Naive thymus-derived CD4-positive, alpha-beta T cell (primary cell): ENCODE measurements around the gene DCTN4. TPM values are rescaled to one million over a fixed set of nuclear protein-coding genes. Genes with fewer than 3 reads are reported as not detected.
"Not testable (repeated sequence)": the region's sequence is repeated elsewhere in the genome, so short reads cannot be mapped to it uniquely, and the experiment has no call there.

Experiments
- ATAC-seq: fragments of 150-1000 bp; cut with Tn5 transposase; 2 replicates; pipeline ENCODE4 v1.10.0; 2021; ENCODE audit warnings: mild to moderate bottlenecking, moderate library complexity
- CTCF ChIA-PET: fragments of 350-600 bp; sonication (Branson Sonifier 250); formaldehyde crosslinking; loops from one replicate; lab custom pipeline; 2021; ENCODE audit warnings: antibody characterized with exemption; lab: Charles Lee
- POLR2A ChIA-PET: fragments of 350-600 bp; sonication (Branson Sonifier 250); formaldehyde crosslinking; loops from one replicate; lab custom pipeline; 2021; ENCODE audit warnings: antibody characterized with exemption, inconsistent platforms; lab: Charles Lee
- DNase-seq, 9 donors: peaks; one replicate each; pipeline versions ENCODE4 v3.0.0 to v3.0.0-alpha.2; 2020 to 2022; ENCODE audit warnings: mixed read lengths in 1 of 9
- H3K27ac ChIP-seq: one replicate; pipeline ENCODE4 v1.7.0; 2013; ENCODE audit warnings: mild to moderate bottlenecking, low read depth, low read length, moderate library complexity
- H3K27me3 ChIP-seq, 2 donors: one replicate each; pipeline ENCODE4 v1.7.0; 2013; ENCODE audit warnings: low read length in 2 of 2, mild to moderate bottlenecking in 2 of 2, moderate library complexity in 2 of 2; ENCODE audit not compliant: control insufficient read depth in 2 of 2, insufficient read depth in 2 of 2
- H3K36me3 ChIP-seq, 3 experiments: 1 replicate in 2 of 3; 2 replicates in 1 of 3; pipeline ENCODE4 v1.7.0; 2013; ENCODE audit warnings: low read length in 3 of 3, mild to moderate bottlenecking in 3 of 3, moderate library complexity in 1 of 3; ENCODE audit not compliant: insufficient read depth in 3 of 3, control insufficient read depth in 2 of 3
- H3K4me1 ChIP-seq, 2 donors: one replicate each; pipeline ENCODE4 v1.7.0; 2013; ENCODE audit warnings: low read length in 2 of 2, mild to moderate bottlenecking in 2 of 2, moderate library complexity in 1 of 2; ENCODE audit not compliant: control insufficient read depth in 2 of 2, insufficient read depth in 2 of 2
- H3K4me3 ChIP-seq: 2 replicates; pipeline ENCODE4 v1.7.0; 2013; ENCODE audit warnings: mild to moderate bottlenecking, low read length
- H3K9me3 ChIP-seq, 3 experiments: 1 replicate in 2 of 3; 2 replicates in 1 of 3; pipeline ENCODE4 v1.7.0; 2013; ENCODE audit warnings: low read length in 3 of 3; ENCODE audit not compliant: control insufficient read depth in 2 of 3
- H3K27ac Mint-ChIP-seq, 9 donors: one replicate each; pipeline ENCODE4 v1.8.0; 2020 to 2022; ENCODE audit warnings: mixed read lengths in 9 of 9, mild to moderate bottlenecking in 8 of 9, moderate library complexity in 5 of 9, inconsistent platforms in 2 of 9
- H3K27me3 Mint-ChIP-seq, 5 donors: one replicate each; pipeline ENCODE4 v1.8.0; 2021 to 2022; ENCODE audit warnings: mixed read lengths in 5 of 5, mild to moderate bottlenecking in 1 of 5
- H3K36me3 Mint-ChIP-seq, 5 donors: one replicate each; pipeline ENCODE4 v1.8.0; 2020 to 2022; ENCODE audit warnings: mixed read lengths in 5 of 5, mild to moderate bottlenecking in 3 of 5, inconsistent platforms in 1 of 5
- H3K4me1 Mint-ChIP-seq, 7 donors: one replicate each; pipeline ENCODE4 v1.8.0; 2020 to 2022; ENCODE audit warnings: mixed read lengths in 7 of 7, mild to moderate bottlenecking in 3 of 7, inconsistent platforms in 1 of 7
- H3K4me3 Mint-ChIP-seq, 10 donors: one replicate each; pipeline ENCODE4 v1.8.0; 2020 to 2022; ENCODE audit warnings: mild to moderate bottlenecking in 10 of 10, mixed read lengths in 10 of 10, moderate library complexity in 6 of 10, inconsistent platforms in 2 of 10
- H3K9me3 Mint-ChIP-seq, 11 donors: one replicate each; pipeline ENCODE4 v1.8.0; 2020 to 2022; ENCODE audit warnings: mixed read lengths in 11 of 11, mild to moderate bottlenecking in 4 of 11, inconsistent platforms in 1 of 11, moderate library complexity in 1 of 11
- intact Hi-C, 2 donors: fragments of 100-400 bp; cut with micrococcal nuclease; formaldehyde crosslinking; loops; one replicate each; pipeline ENCODE4 v1.15.1; 2023
- polyA plus RNA-seq, 2 donors: library from polyadenylated mRNA; unstranded; fragments of 300-500 nt; fragmentation: Illumina TruSeq; gene quantifications; one replicate each; pipeline ENCODE4 v1.2.3, GENCODE V29; 2021
- total RNA-seq, 6 experiments: library from RNA in 5 of 6; stranded (reverse) in 5 of 6; gene quantifications; 1 replicate in 5 of 6; 2 replicates in 1 of 6; pipeline ENCODE4 v1.2.3 and lab custom pipeline; 2021 to 2026

DCTN4 gene
- total and polyA plus RNA-seq, 7 experiments from 2014 or later = 9.5 to 88.2 (median 46.8) TPM

- ATAC-seq (no peak), DNase-seq (no peak)
- no peak overlapping the region for H3K27ac ChIP-seq
- no peaks in the 10 kb centered on the region for H3K9me3 Mint-ChIP-seq
- ChIA-PET POLR2A (interaction anchor here (1.2 kb wide), 1 partner anchor 19 kb away, joined by 3 read pairs; no protein-coding TSS in a partner anchor), CTCF (interaction anchor here (1.7 kb wide), 1 partner anchor 25 kb away, joined by 5 read pairs; the partner anchor contains the start of gene SMIM3)
- peaks cover 5 to 14% of the 10 kb centered on the region in 2 donors for H3K4me1 ChIP-seq
- no peaks in the 10 kb centered on the region for H3K27me3 ChIP-seq
- peak overlapping the region in 2 of 9 donors; percentile 10 to 56 for H3K27ac Mint-ChIP-seq
- intact Hi-C loops = loop anchor here in 1 of 2 donors (5.0 kb wide), 1 partner anchor 37 kb away; no protein-coding TSS in a partner anchor
- H3K36me3 ChIP-seq = peaks cover 6 to 50% (median 21%) of the 10 kb centered on the region in 3 experiments
- H3K4me1 Mint-ChIP-seq = peaks cover 25 to 79% (median 64%) of the 10 kb centered on the region in 7 donors
- H3K36me3 Mint-ChIP-seq = peaks cover 10 to 45% (median 43%) of the 10 kb centered on the region in 5 donors
- H3K4me3 Mint-ChIP-seq = peak overlapping the region in 1 of 10 donors; percentile 32
- H3K9me3 ChIP-seq = no peaks in the 10 kb centered on the region
- H3K27me3 Mint-ChIP-seq = no peaks in the 10 kb centered on the region
- no peak overlapping the region for H3K4me3 ChIP-seq
These were observed 5.0 kb downstream of the DCTN4 start for GRCh38 chr5:150753863-150754262.

- ChIA-PET CTCF (interaction anchor here (0.7 kb wide), 1 partner anchor 94 kb away, joined by 3 read pairs; no protein-coding TSS in a partner anchor), POLR2A (interaction anchor here (1.2 kb wide), 1 partner anchor 19 kb away, joined by 3 read pairs; no protein-coding TSS in a partner anchor)
- no peak overlapping the region for H3K4me3 ChIP-seq
- intact Hi-C loops = loop anchor here in 1 of 2 donors (5.0 kb wide), 1 partner anchor 36 kb away; no protein-coding TSS in a partner anchor
- peak overlapping the region in 3 of 10 donors; percentile 15 to 32 (median 17) for H3K4me3 Mint-ChIP-seq
- no peak for ATAC-seq
- no peak overlapping the region for H3K27ac ChIP-seq
- peaks cover 6 to 51% (median 21%) of the 10 kb centered on the region in 3 experiments for H3K36me3 ChIP-seq
- H3K9me3 ChIP-seq = no peaks in the 10 kb centered on the region
- H3K4me1 ChIP-seq = peaks cover 5 to 14% of the 10 kb centered on the region in 2 donors
- H3K36me3 Mint-ChIP-seq = peaks cover 10 to 46% (median 43%) of the 10 kb centered on the region in 5 donors
- no peaks in the 10 kb centered on the region for H3K27me3 Mint-ChIP-seq
- H3K4me1 Mint-ChIP-seq = peaks cover 25 to 81% (median 64%) of the 10 kb centered on the region in 7 donors
- no peaks in the 10 kb centered on the region for H3K9me3 Mint-ChIP-seq
- DNase-seq = no peak
- peak overlapping the region in 1 of 9 donors; percentile 10 for H3K27ac Mint-ChIP-seq
- no peaks in the 10 kb centered on the region for H3K27me3 ChIP-seq
These were observed 5.4 kb downstream of the DCTN4 start for GRCh38 chr5:150753463-150753862.

GRCh38 chr5:150751096-150751891 lies 7.5 kb downstream of the DCTN4 start:
- H3K27me3 ChIP-seq = no peaks in the 10 kb centered on the region
- H3K36me3 ChIP-seq = peaks cover 6 to 51% (median 21%) of the 10 kb centered on the region in 3 experiments
- H3K4me1 ChIP-seq = peaks cover 0 to 3% of the 10 kb centered on the region in 2 donors
- no peak for ATAC-seq
- intact Hi-C loops = loop anchor here in 1 of 2 donors (5.0 kb wide), 1 partner anchor 34 kb away; no protein-coding TSS in a partner anchor
- Mint-ChIP-seq H3K4me1 (peaks cover 25 to 69% (median 53%) of the 10 kb centered on the region in 7 donors), H3K27me3 (no peaks in the 10 kb centered on the region), H3K4me3 (peak overlapping the region in 2 of 10 donors; percentile 23 to 24), H3K27ac (peak overlapping the region in 6 of 9 donors; percentile 4 to 86 (median 30)), H3K9me3 (no peaks in the 10 kb centered on the region), H3K36me3 (peaks cover 10 to 46% (median 41%) of the 10 kb centered on the region in 5 donors)
- no peak overlapping the region for H3K4me3 ChIP-seq
- DNase-seq = no peak
- no peak overlapping the region for H3K27ac ChIP-seq
- POLR2A ChIA-PET = no interaction called here
- CTCF ChIA-PET = interaction anchor here (1.0 to 1.2 kb wide), 2 partner anchors 10 to 28 kb away, joined by 3 read pairs; no protein-coding TSS in a partner anchor
- H3K9me3 ChIP-seq = no peaks in the 10 kb centered on the region

- Histone ChIP-seq H3K4me3 (no peak overlapping the region), H3K27ac (no peak overlapping the region), H3K36me3 (peaks cover 3 to 48% (median 21%) of the 10 kb centered on the region in 3 experiments), H3K4me1 (peaks cover 0 to 3% of the 10 kb centered on the region in 2 donors), H3K27me3 (no peaks in the 10 kb centered on the region), H3K9me3 (no peaks in the 10 kb centered on the region)
- DNase-seq (no peak), ATAC-seq (no peak)
- ChIA-PET POLR2A (interaction anchor here (0.9 kb wide), 1 partner anchor 49 kb away, joined by 3 read pairs; no protein-coding TSS in a partner anchor), CTCF (no interaction called here)
- peaks cover 10 to 44% (median 38%) of the 10 kb centered on the region in 5 donors for H3K36me3 Mint-ChIP-seq
- peaks cover 0 to under 1% (median 0%) of the 10 kb centered on the region in 11 donors for H3K9me3 Mint-ChIP-seq
- H3K4me1 Mint-ChIP-seq = peaks cover 26 to 68% (median 51%) of the 10 kb centered on the region in 7 donors
- H3K27ac Mint-ChIP-seq = peak overlapping the region in 4 of 9 donors; percentile 0 to 86 (median 34)
- H3K27me3 Mint-ChIP-seq = no peaks in the 10 kb centered on the region
- intact Hi-C loops = loop anchor here in 1 of 2 donors (5.0 kb wide), 1 partner anchor 33 kb away; no protein-coding TSS in a partner anchor
- peak overlapping the region in 3 of 10 donors; percentile 17 to 46 (median 22) for H3K4me3 Mint-ChIP-seq
These were observed 8.3 kb downstream of the DCTN4 start for GRCh38 chr5:150750469-150750868.

- DNase-seq = peak in 1 of 9 donors; percentile 17
- Mint-ChIP-seq H3K27ac (peak overlapping the region in 3 of 9 donors; percentile 80 to 93 (median 82)), H3K36me3 (peaks cover 5 to 63% (median 27%) of the 10 kb centered on the region in 5 donors), H3K4me1 (peaks cover 46 to 80% (median 65%) of the 10 kb centered on the region in 7 donors)
- CTCF ChIA-PET, H3K9me3 ChIP-seq, H3K4me1 ChIP-seq, H3K9me3 Mint-ChIP-seq, H3K27me3 Mint-ChIP-seq, H3K4me3 ChIP-seq, H3K36me3 ChIP-seq, H3K4me3 Mint-ChIP-seq, H3K27ac ChIP-seq, POLR2A ChIA-PET, ATAC-seq, H3K27me3 ChIP-seq: not testable (repeated sequence)
- intact Hi-C loops = loop anchor here in 1 of 2 donors (2.0 kb wide), 1 partner anchor 16 kb away; the partner anchor contains the start of gene DCTN4
These were observed 15.7 kb downstream of the DCTN4 start for GRCh38 chr5:150743142-150743488.

GRCh38 chr5:150742455-150743141 lies 16.2 kb downstream of the DCTN4 start:
- peaks cover 0 to 14% of the 10 kb centered on the region in 2 donors for H3K4me1 ChIP-seq
- peaks cover 49 to 85% (median 71%) of the 10 kb centered on the region in 7 donors for H3K4me1 Mint-ChIP-seq
- H3K27me3 Mint-ChIP-seq, H3K4me3 ChIP-seq, CTCF ChIA-PET, H3K27ac ChIP-seq, ATAC-seq, H3K36me3 ChIP-seq, H3K27me3 ChIP-seq, H3K9me3 Mint-ChIP-seq, H3K9me3 ChIP-seq, POLR2A ChIA-PET: not testable (repeated sequence)
- intact Hi-C loops = loop anchor here in 1 of 2 donors (2.0 kb wide), 1 partner anchor 16 kb away; the partner anchor contains the start of gene DCTN4
- peak in 4 of 9 donors; percentile 6 to 30 (median 21) for DNase-seq
- peak overlapping the region; percentile 23 to 93 (median 88) for H3K27ac Mint-ChIP-seq
- H3K4me3 Mint-ChIP-seq = peak overlapping the region; percentile 25 to 79 (median 66)
- H3K36me3 Mint-ChIP-seq = peaks cover 5 to 66% (median 30%) of the 10 kb centered on the region in 5 donors
